Endodermal cell (in vitro differentiated cells): ENCODE results near the gene AADAT. TPM values are rescaled to one million over a fixed set of nuclear protein-coding genes. Genes with fewer than 3 reads are reported as not detected.

ENCODE experiments used
- DNase-seq: peaks from one replicate; pipeline ENCODE4 v3.0.0-alpha.2; 2017
- H3K27ac ChIP-seq: 2 replicates; pipeline ENCODE4 v1.5.1; 2013; ENCODE audit warnings: mild to moderate bottlenecking, low read depth, low read length, moderate library complexity
- H3K27me3 ChIP-seq: 2 replicates; pipeline ENCODE4 v1.6.1; 2013; ENCODE audit warnings: mild to moderate bottlenecking, low read length, moderate library complexity; ENCODE audit not compliant: insufficient read depth, control insufficient read depth, poor library complexity, severe bottlenecking
- H3K36me3 ChIP-seq: 2 replicates; pipeline ENCODE4 v1.7.0; 2013; ENCODE audit warnings: mild to moderate bottlenecking, low read length, moderate library complexity; ENCODE audit not compliant: control insufficient read depth, insufficient read depth
- H3K4me1 ChIP-seq: one replicate; pipeline ENCODE4 v1.7.0; 2013; ENCODE audit warnings: low read length; ENCODE audit not compliant: control insufficient read depth, insufficient read depth
- H3K4me3 ChIP-seq: 2 replicates; pipeline ENCODE4 v1.5.1; 2013; ENCODE audit warnings: mild to moderate bottlenecking, low read length, moderate library complexity
- H3K9ac ChIP-seq: 2 replicates; pipeline ENCODE4 v1.6.1; 2013; ENCODE audit warnings: mild to moderate bottlenecking, low read length, moderate library complexity; ENCODE audit not compliant: poor library complexity, severe bottlenecking; ENCODE audit errors: extremely low read depth
- H3K9me3 ChIP-seq: 2 replicates; pipeline ENCODE4 v1.6.1; 2013; ENCODE audit warnings: mild to moderate bottlenecking, low read length, moderate library complexity; ENCODE audit not compliant: control insufficient read depth
- H3K27ac Mint-ChIP-seq: 2 replicates; pipeline ENCODE4 v1.8.0; 2020; ENCODE audit warnings: mixed read lengths
- H3K27me3 Mint-ChIP-seq: 2 replicates; pipeline ENCODE4 v1.8.0; 2021; ENCODE audit warnings: mild to moderate bottlenecking, mixed read lengths; ENCODE audit not compliant: insufficient read depth
- H3K36me3 Mint-ChIP-seq: 2 replicates; pipeline ENCODE4 v1.8.0; 2020; ENCODE audit warnings: low read depth, mixed read lengths
- H3K4me1 Mint-ChIP-seq: 2 replicates; pipeline ENCODE4 v1.8.0; 2020; ENCODE audit warnings: mixed read lengths
- H3K4me3 Mint-ChIP-seq: 2 replicates; pipeline ENCODE4 v1.8.0; 2020; ENCODE audit warnings: mild to moderate bottlenecking, moderate library complexity, mixed read lengths
- H3K9me3 Mint-ChIP-seq: 2 replicates; pipeline ENCODE4 v1.8.0; 2020; ENCODE audit warnings: mild to moderate bottlenecking, mixed read lengths
- CTCF ChIP-seq: fragments of 200-600 bp; sonication (generic); conservative IDR thresholded peaks from 2 replicates; pipeline ENCODE4 v1.5.0; 2021; ENCODE audit warnings: antibody characterized with exemption, mild to moderate bottlenecking
- WGBS, 2 experiments: methylation state at CpG; one replicate each; pipeline versions ENCODE4 v1.1.5 to v1.1.7; 2013; ENCODE audit warnings: missing lambda C conversion rate in 2 of 2, mixed read lengths in 1 of 2; ENCODE audit not compliant: insufficient coverage in 1 of 2, insufficient read length in 1 of 2; 5-methylcytosine and 5-hydroxymethylcytosine counted together
- total RNA-seq, 2 donors: library from RNA; stranded (reverse); fragmentation: NEBNext Ultra II Directional in 1 of 2; extraction: Animal tissue kit (Norgen Biotek cat#: 25700) in 1 of 2; gene quantifications; 2 replicates in 1 of 2; 3 replicates in 1 of 2; pipeline ENCODE4 v1.2.1, GENCODE V29; 2021

Gene AADAT
- total RNA-seq, 2 donors from 2014 or later = 34.4 to 42.3 TPM

DNA sequence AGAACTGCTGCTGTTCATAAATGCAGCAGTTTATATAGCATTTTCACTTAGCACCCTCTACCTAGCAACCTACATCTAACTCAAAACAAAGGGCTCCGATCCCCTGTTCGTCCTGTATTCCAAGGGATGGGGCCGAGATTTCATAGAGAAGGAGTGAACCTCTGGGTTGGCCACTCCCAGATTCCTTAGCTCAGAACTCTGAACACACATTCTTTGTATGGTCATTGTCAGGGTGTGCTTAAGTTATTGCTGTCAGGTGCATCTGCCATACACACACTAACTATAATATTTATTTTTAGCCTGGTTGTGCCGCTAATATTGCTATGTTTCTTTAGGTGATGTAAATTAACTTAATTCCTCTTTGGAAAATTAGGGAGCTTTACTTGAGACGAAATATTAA, 47.7 kb upstream of the AADAT start:
- Histone ChIP-seq H3K4me1 (no peaks in the 10 kb centered on the region), H3K36me3 (no peaks in the 10 kb centered on the region), H3K9ac (no peak overlapping the region), H3K9me3 (peaks cover 22% of the 10 kb centered on the region), H3K27me3 (no peaks in the 10 kb centered on the region), H3K4me3 (no peak overlapping the region), H3K27ac (no peak overlapping the region)
- Mint-ChIP-seq H3K36me3 (peaks cover 11% of the 10 kb centered on the region), H3K27ac (no peak overlapping the region), H3K4me3 (no peak overlapping the region), H3K27me3 (no peaks in the 10 kb centered on the region), H3K9me3 (peaks cover 31% of the 10 kb centered on the region), H3K4me1 (peaks cover 4% of the 10 kb centered on the region)
- no peak for DNase-seq
- WGBS, 2 experiments = 65 to 74% methylated on average over 4 to 5 of the region's 5 CpGs
- no peak for TF ChIP-seq CTCF

DNA sequence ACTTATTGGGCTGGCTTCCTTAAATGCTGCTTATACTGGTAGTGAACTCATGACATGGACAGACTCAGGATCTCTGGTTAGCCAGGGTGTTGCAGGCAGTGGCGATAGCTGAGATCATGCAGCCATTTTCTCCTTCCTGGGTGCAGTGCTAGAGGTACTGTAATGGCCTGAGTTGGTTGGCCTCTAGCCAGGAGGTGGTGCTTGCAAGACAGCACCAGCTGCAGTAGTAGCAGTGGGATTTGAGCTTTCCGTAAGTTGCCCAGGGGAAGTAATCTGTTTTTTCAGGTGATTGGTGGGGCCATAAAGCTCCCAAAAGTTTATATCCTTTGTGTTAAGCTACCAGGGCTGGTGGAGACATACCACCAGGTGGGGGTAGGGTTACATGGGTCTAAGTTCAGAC, 45.1 kb upstream of the AADAT start:
- no peak overlapping the region for H3K27ac ChIP-seq
- H3K9ac ChIP-seq = no peak overlapping the region
- no peaks in the 10 kb centered on the region for H3K36me3 ChIP-seq
- H3K27me3 Mint-ChIP-seq = no peaks in the 10 kb centered on the region
- peaks cover 53% of the 10 kb centered on the region for H3K9me3 Mint-ChIP-seq
- H3K4me3 Mint-ChIP-seq = no peak overlapping the region
- H3K9me3 ChIP-seq = peaks cover 47% of the 10 kb centered on the region
- H3K4me3 ChIP-seq = no peak overlapping the region
- H3K4me1 ChIP-seq = no peaks in the 10 kb centered on the region
- no peaks in the 10 kb centered on the region for H3K27me3 ChIP-seq
- no peak for TF ChIP-seq CTCF
- no peak overlapping the region for H3K27ac Mint-ChIP-seq
- WGBS, 2 experiments = 98 to 100% methylated on average over 1 to 2 of the region's 2 CpGs
- no peak for DNase-seq
- H3K4me1 Mint-ChIP-seq = peaks cover 4% of the 10 kb centered on the region
- peaks cover 13% of the 10 kb centered on the region for H3K36me3 Mint-ChIP-seq

DNA sequence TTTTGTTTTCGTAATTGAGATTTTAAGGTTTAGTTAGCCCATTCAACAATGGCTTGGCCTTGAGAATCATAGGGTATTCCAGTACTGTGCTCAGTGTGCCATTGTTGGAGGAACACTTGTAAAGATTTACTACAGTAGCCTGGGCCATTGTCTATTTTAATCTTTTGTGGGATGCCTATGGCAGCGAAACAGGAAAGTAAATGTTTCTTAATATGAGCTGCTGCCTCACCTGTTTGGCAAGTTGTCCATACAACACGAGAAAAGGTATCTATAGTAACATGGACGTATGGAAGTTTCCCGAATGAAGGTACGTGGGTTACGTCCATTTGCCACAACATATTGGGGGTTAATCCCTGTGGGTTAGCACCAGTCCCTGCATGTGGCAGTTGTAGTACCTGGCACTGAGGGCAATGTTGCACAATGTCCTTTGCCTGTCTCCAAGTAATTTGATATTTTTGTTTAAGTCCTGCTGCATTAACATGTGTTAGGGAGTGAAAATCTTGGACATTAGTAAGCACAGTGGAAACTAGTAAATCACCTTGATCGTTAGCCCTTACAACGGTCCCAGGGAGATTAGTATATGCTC, 38.6 kb upstream of the AADAT start:
- Mint-ChIP-seq H3K36me3 (peaks cover 22% of the 10 kb centered on the region), H3K9me3 (peaks cover 80% of the 10 kb centered on the region), H3K4me1 (no peaks in the 10 kb centered on the region)

More for the DNA sequence above, 38.6 kb upstream of the AADAT start:
- H3K9me3 ChIP-seq = peaks cover 87% of the 10 kb centered on the region
- no peaks in the 10 kb centered on the region for H3K27me3 Mint-ChIP-seq
- H3K4me3 Mint-ChIP-seq = no peak overlapping the region
- H3K27ac Mint-ChIP-seq = no peak overlapping the region
- H3K4me3 ChIP-seq = no peak overlapping the region
- no peak for DNase-seq
- H3K36me3 ChIP-seq = no peaks in the 10 kb centered on the region
- H3K27me3 ChIP-seq = no peaks in the 10 kb centered on the region
- no peak overlapping the region for H3K9ac ChIP-seq
- no peak overlapping the region for H3K27ac ChIP-seq
- no peak for TF ChIP-seq CTCF
- no peaks in the 10 kb centered on the region for H3K4me1 ChIP-seq
- WGBS, 2 experiments = 82 to 89% methylated on average over 4 to 9 of the region's 9 CpGs
